ENCODE results near the gene CDH23. TPM values are rescaled to one million over a fixed set of nuclear protein-coding genes. Genes with fewer than 3 reads are reported as not detected.

CDH23 gene
- total RNA-seq, 6 donors from 2014 or later: 4.7 to 29.3 (median 10.4) TPM

GRCh38 chr10:71472466-71472865 is 75.7 kb downstream of the CDH23 start:
- Histone ChIP-seq H3K9me3 (no peaks in the 10 kb centered on the region), H3K4me3 (no peak overlapping the region), H3K36me3 (no peaks in the 10 kb centered on the region), H3K27me3 (no peaks in the 10 kb centered on the region), H3K27ac (no peak overlapping the region), H3K4me1 (peaks cover 12 to 22% (median 16%) of the 10 kb centered on the region in 4 donors)
- TF ChIP-seq EP300 (IDR thresholded peaks at IDR 0.05) (no peak), POLR2AphosphoS5 (IDR thresholded peaks at IDR 0.05) (no peak)
- WGBS, 2 donors: 84 to 85% methylated on average over 2 to 4 of the region's 4 CpGs
- DNase-seq: no peak
- ATAC-seq (ENCODE audit: low FRiP score in 2 of 2): no peak

GRCh38 chr10:71472912-71473311 is 76.2 kb downstream of the CDH23 start:
- no peak for TF ChIP-seq POLR2AphosphoS5 (IDR thresholded peaks at IDR 0.05)
- no peak for TF ChIP-seq POLR2A (IDR thresholded peaks at IDR 0.05)
- H3K4me1 ChIP-seq: peaks cover 12 to 22% (median 16%) of the 10 kb centered on the region in 4 donors
- H3K27me3 ChIP-seq: no peaks in the 10 kb centered on the region
- H3K27ac ChIP-seq: no peak overlapping the region
- no peak overlapping the region for H3K4me3 ChIP-seq
- ATAC-seq (ENCODE audit: low FRiP score in 2 of 2) (no peak), DNase-seq (no peak)
- 85 to 90% methylated on average over 4 of the region's 4 CpGs for WGBS, 2 donors
- H3K36me3 ChIP-seq: no peaks in the 10 kb centered on the region
- H3K9me3 ChIP-seq: no peaks in the 10 kb centered on the region

- ATAC-seq (ENCODE audit: low FRiP score in 2 of 2): no peak
- no peaks in the 10 kb centered on the region for H3K27me3 ChIP-seq
- WGBS, 2 donors: 89 to 91% methylated on average over 10 to 11 of the region's 11 CpGs
- H3K4me3 ChIP-seq: no peak overlapping the region
- H3K9me3 ChIP-seq: no peaks in the 10 kb centered on the region
- TF ChIP-seq POLR2AphosphoS5 (IDR thresholded peaks at IDR 0.05) (no peak), EP300 (IDR thresholded peaks at IDR 0.05) (no peak), POLR2A (IDR thresholded peaks at IDR 0.05) (no peak)
- no peak for DNase-seq
- H3K4me1 ChIP-seq: peaks cover 12 to 22% (median 16%) of the 10 kb centered on the region in 4 donors
- H3K36me3 ChIP-seq: no peaks in the 10 kb centered on the region
- H3K27ac ChIP-seq: no peak overlapping the region
Observed at GRCh38 chr10:71473671-71474599, 77.2 kb downstream of the CDH23 start.

GRCh38 chr10:71474702-71475242 is 78.1 kb downstream of the CDH23 start:
- DNase-seq: no peak
- peaks cover 12 to 22% (median 16%) of the 10 kb centered on the region in 4 donors for H3K4me1 ChIP-seq
- WGBS, 2 donors: 74 to 78% methylated on average over 7 of the region's 7 CpGs
- no peak for TF ChIP-seq POLR2A (IDR thresholded peaks at IDR 0.05)
- no peaks in the 10 kb centered on the region for H3K9me3 ChIP-seq
- no peak overlapping the region for H3K27ac ChIP-seq
- no peak for ATAC-seq (ENCODE audit: low FRiP score in 2 of 2)
- no peaks in the 10 kb centered on the region for H3K27me3 ChIP-seq
- no peak overlapping the region for H3K4me3 ChIP-seq
- no peaks in the 10 kb centered on the region for H3K36me3 ChIP-seq

GRCh38 chr10:71475243-71475871 is 78.6 kb downstream of the CDH23 start:
- Histone ChIP-seq H3K4me3 (peak overlapping the region in 1 of 4 donors; percentile 0), H3K9me3 (no peaks in the 10 kb centered on the region), H3K36me3 (no peaks in the 10 kb centered on the region), H3K4me1 (peaks cover 12 to 22% (median 16%) of the 10 kb centered on the region in 4 donors), H3K27me3 (no peaks in the 10 kb centered on the region), H3K27ac (no peak overlapping the region)
- DNase-seq (no peak), ATAC-seq (ENCODE audit: low FRiP score in 2 of 2) (peak in 1 of 2 donors; percentile 57)
- no peak for TF ChIP-seq EP300 (IDR thresholded peaks at IDR 0.05)
- no peak for TF ChIP-seq POLR2A (IDR thresholded peaks at IDR 0.05)
- TF ChIP-seq CTCF (IDR thresholded peaks at IDR 0.05): no peak
- no peak for TF ChIP-seq POLR2AphosphoS5 (IDR thresholded peaks at IDR 0.05)
- 37 to 53% methylated on average over 9 to 13 of the region's 13 CpGs for WGBS, 2 donors

GRCh38 chr10:71476228-71477011 is 79.7 kb downstream of the CDH23 start:
- WGBS, 2 donors: 48 to 51% methylated on average over 9 of the region's 9 CpGs
- no peak for DNase-seq
- H3K27ac ChIP-seq: no peak overlapping the region
- TF ChIP-seq POLR2AphosphoS5 (IDR thresholded peaks at IDR 0.05): no peak
- TF ChIP-seq CTCF (IDR thresholded peaks at IDR 0.05): no peak
- TF ChIP-seq EP300 (IDR thresholded peaks at IDR 0.05): no peak
- TF ChIP-seq POLR2A (IDR thresholded peaks at IDR 0.05): no peak
- H3K27me3 ChIP-seq: no peaks in the 10 kb centered on the region
- no peaks in the 10 kb centered on the region for H3K9me3 ChIP-seq
- peak; percentile 56 to 78 for ATAC-seq (ENCODE audit: low FRiP score in 2 of 2)
- H3K36me3 ChIP-seq: no peaks in the 10 kb centered on the region
- peaks cover 12 to 22% (median 16%) of the 10 kb centered on the region in 4 donors for H3K4me1 ChIP-seq
- no peak overlapping the region for H3K4me3 ChIP-seq

All from upper lobe of left lung (tissue), 6 donors.